Type B pancreatic cell (in vitro differentiated cells): ENCODE data around the gene CYP1B1. TPM values are rescaled to one million over a fixed set of nuclear protein-coding genes. Genes with fewer than 3 reads are reported as not detected.
"Not testable (repeated sequence)": the region's sequence is repeated elsewhere in the genome, so short reads cannot be mapped to it uniquely, and the experiment has no call there.

Experiments
- DNase-seq: peaks from one replicate; pipeline ENCODE4 v3.0.0; 2021; ENCODE audit warnings: mixed read lengths; ENCODE audit not compliant: unreplicated experiment; ENCODE audit errors: extremely low spot score
- H3K27ac Mint-ChIP-seq: 2 replicates; pipeline ENCODE4 v1.8.0; 2021; ENCODE audit warnings: mild to moderate bottlenecking, mixed read lengths
- H3K27me3 Mint-ChIP-seq: 2 replicates; pipeline ENCODE4 v1.8.0; 2021; ENCODE audit warnings: mixed read lengths
- H3K36me3 Mint-ChIP-seq: 2 replicates; pipeline ENCODE4 v1.8.0; 2021; ENCODE audit warnings: mixed read lengths
- H3K4me1 Mint-ChIP-seq: one replicate; pipeline ENCODE4 v1.8.0; 2021; ENCODE audit warnings: mixed read lengths; ENCODE audit not compliant: unreplicated experiment
- H3K4me3 Mint-ChIP-seq: 2 replicates; pipeline ENCODE4 v1.8.0; 2021; ENCODE audit warnings: mild to moderate bottlenecking, mixed read lengths
- H3K9me3 Mint-ChIP-seq: 2 replicates; pipeline ENCODE4 v1.8.0; 2021; ENCODE audit warnings: mixed read lengths
- CTCF ChIP-seq: fragments of 200-600 bp; sonication (generic); conservative IDR thresholded peaks from 2 replicates; pipeline ENCODE4 v1.5.0; 2021; ENCODE audit warnings: antibody characterized with exemption, mild to moderate bottlenecking
- total RNA-seq: library from RNA; stranded (reverse); gene quantifications from 2 replicates; pipeline ENCODE4 v1.2.1, GENCODE V29; 2021; ENCODE audit warnings: low replicate concordance

CYP1B1 gene
- total RNA-seq, 1 donor from 2014 or later = 176 TPM

- Mint-ChIP-seq H3K36me3 (peaks cover 5% of the 10 kb centered on the region), H3K27ac (peak overlapping the region; percentile 99), H3K9me3 (no peaks in the 10 kb centered on the region), H3K27me3 (peaks cover 3% of the 10 kb centered on the region), H3K4me3 (peak overlapping the region; percentile 86), H3K4me1 (peaks cover 63% of the 10 kb centered on the region)
- no peak for DNase-seq
- TF ChIP-seq CTCF = no peak
Observed at GRCh38 chr2:38095079-38095995, 19.4 kb upstream of the CYP1B1 start.

GRCh38 chr2:38093527-38094165 lies 17.7 kb upstream of the CYP1B1 start:
- Mint-ChIP-seq H3K36me3 (peaks cover 8% of the 10 kb centered on the region), H3K4me3 (no peak overlapping the region), H3K9me3 (no peaks in the 10 kb centered on the region), H3K4me1 (peaks cover 54% of the 10 kb centered on the region), H3K27me3 (peaks cover 3% of the 10 kb centered on the region), H3K27ac (peak overlapping the region; percentile 48)
- no peak for DNase-seq
- no peak for TF ChIP-seq CTCF

GRCh38 chr2:38092196-38092902 lies 16.4 kb upstream of the CYP1B1 start:
- Mint-ChIP-seq H3K9me3 (no peaks in the 10 kb centered on the region), H3K27ac (peak overlapping the region; percentile 79), H3K4me3 (no peak overlapping the region), H3K27me3 (peaks cover 3% of the 10 kb centered on the region), H3K36me3 (peaks cover 8% of the 10 kb centered on the region), H3K4me1 (peaks cover 41% of the 10 kb centered on the region)
- no peak for DNase-seq
- no peak for TF ChIP-seq CTCF

GRCh38 chr2:38091760-38092159 lies 15.8 kb upstream of the CYP1B1 start:
- Mint-ChIP-seq H3K36me3 (peaks cover 8% of the 10 kb centered on the region), H3K4me1 (peaks cover 36% of the 10 kb centered on the region), H3K9me3 (no peaks in the 10 kb centered on the region), H3K4me3 (no peak overlapping the region), H3K27me3 (peaks cover 3% of the 10 kb centered on the region), H3K27ac (no peak overlapping the region)
- DNase-seq = no peak
- TF ChIP-seq CTCF = no peak

GRCh38 chr2:38090928-38091327 lies 15.0 kb upstream of the CYP1B1 start:
- Mint-ChIP-seq H3K27ac (no peak overlapping the region), H3K9me3 (no peaks in the 10 kb centered on the region), H3K27me3 (peaks cover 4% of the 10 kb centered on the region), H3K36me3 (peaks cover 11% of the 10 kb centered on the region), H3K4me1 (peaks cover 28% of the 10 kb centered on the region), H3K4me3 (no peak overlapping the region)
- no peak for DNase-seq
- no peak for TF ChIP-seq CTCF

GRCh38 chr2:38090212-38090611 lies 14.3 kb upstream of the CYP1B1 start:
- Mint-ChIP-seq H3K4me1 (peaks cover 22% of the 10 kb centered on the region), H3K27me3 (peaks cover 11% of the 10 kb centered on the region), H3K36me3 (peaks cover 12% of the 10 kb centered on the region)
- not testable (repeated sequence) for DNase-seq, H3K4me3 Mint-ChIP-seq, H3K9me3 Mint-ChIP-seq, H3K27ac Mint-ChIP-seq

GRCh38 chr2:38085998-38086698 lies 10.2 kb upstream of the CYP1B1 start:
- Mint-ChIP-seq H3K36me3 (peaks cover 16% of the 10 kb centered on the region), H3K27me3 (peaks cover 30% of the 10 kb centered on the region), H3K4me1 (peaks cover 13% of the 10 kb centered on the region)
- not testable (repeated sequence) for H3K9me3 Mint-ChIP-seq, H3K4me3 Mint-ChIP-seq, H3K27ac Mint-ChIP-seq, DNase-seq

GRCh38 chr2:38084556-38084955 lies 8.6 kb upstream of the CYP1B1 start:
- Mint-ChIP-seq H3K27ac (peak overlapping the region; percentile 50), H3K27me3 (peaks cover 32% of the 10 kb centered on the region), H3K4me3 (peak overlapping the region; percentile 16), H3K36me3 (peaks cover 10% of the 10 kb centered on the region), H3K4me1 (peaks cover 17% of the 10 kb centered on the region)
- not testable (repeated sequence) for H3K9me3 Mint-ChIP-seq, DNase-seq
